A673 (cell line): ENCODE data around the gene TDP1.

Experiments
- CTCF ChIP-seq: fragments of 300-800, 200-600 bp; sonication (generic); conservative IDR thresholded peaks from 2 replicates; pipeline ENCODE4 v1.5.1; 2017; ENCODE audit warnings: low read depth, mild to moderate bottlenecking, antibody characterized with exemption, low read length, moderate library complexity, mixed read lengths
- EZH2 ChIP-seq: fragments of 200-600 bp; sonication (generic); IDR thresholded peaks from 2 replicates; pipeline ENCODE4 v1.6.1; 2017; ENCODE audit warnings: borderline replicate concordance, low read depth, mild to moderate bottlenecking, mixed read lengths, antibody characterized with exemption, low read length; ENCODE audit not compliant: poor library complexity, severe bottlenecking

GRCh38 chr14:90050271-90050670 is 94.5 kb downstream of the TDP1 start:
- TF ChIP-seq EZH2 = no peak
- TF ChIP-seq CTCF = no peak
